NCI-H146 treated with DMSO at 0.1 percent for 48 hours (cell line): ENCODE data around the gene TPRN.
"Not testable (repeated sequence)": the region's sequence is repeated elsewhere in the genome, so short reads cannot be mapped to it uniquely, and the experiment has no call there.

Source experiments
- DNase-seq: peaks from one replicate; lab custom pipeline; 2025; ENCODE audit not compliant: unreplicated experiment; lab: John Stamatoyannopoulos, UW

The TPRN gene

GRCh38 chr9:137200311-137201204 lies at the start of gene TPRN:
TSS of gene TPRN (minus strand) at chr9:137200741. CDS start at chr9:137200711, 30 bp downstream.
- DNase-seq: peak; percentile 93

- DNase-seq: no peak
Measured at GRCh38 chr9:137247916-137248175, 47.3 kb upstream of the TPRN start.

GRCh38 chr9:137247135-137247915 lies 46.8 kb upstream of the TPRN start:
- DNase-seq: no peak

- no peak for DNase-seq
Measured at GRCh38 chr9:137245450-137246421, 45.2 kb upstream of the TPRN start.

GRCh38 chr9:137244486-137245449 lies 44.2 kb upstream of the TPRN start:
- DNase-seq: no peak

GRCh38 chr9:137243626-137244485 lies 43.3 kb upstream of the TPRN start:
- no peak for DNase-seq

GRCh38 chr9:137243266-137243625 lies 42.7 kb upstream of the TPRN start:
- DNase-seq: not testable (repeated sequence)

- DNase-seq: no peak
Measured at GRCh38 chr9:137242269-137243203, 42.0 kb upstream of the TPRN start.

GRCh38 chr9:137241490-137242268 lies 41.1 kb upstream of the TPRN start:
- no peak for DNase-seq

GRCh38 chr9:137240841-137241489 lies 40.4 kb upstream of the TPRN start, which contains the start of gene TUBB4B:
TSS of gene TUBB4B (plus strand) at chr9:137241287. CDS start at chr9:137241361, 74 bp downstream.
- DNase-seq: peak; percentile 97

GRCh38 chr9:137240318-137240840 lies 39.8 kb upstream of the TPRN start:
- DNase-seq: no peak

GRCh38 chr9:137239541-137240200 lies 39.1 kb upstream of the TPRN start:
- DNase-seq: not testable (repeated sequence)

GRCh38 chr9:137237759-137238726 lies 37.5 kb upstream of the TPRN start:
- peak; percentile 45 for DNase-seq

GRCh38 chr9:137236936-137237421 lies 36.4 kb upstream of the TPRN start:
- no peak for DNase-seq
